HepG2 (cell line): Measurements from ENCODE around the gene FANK1. TPM values are rescaled to one million over a fixed set of nuclear protein-coding genes. Genes with fewer than 3 reads are reported as not detected.
A peak's percentile ranks its signal among the peaks of the same experiment; 100 is the strongest.

ENCODE experiments used
- ATAC-seq: fragments of 200-7000 bp; cut with Tn5 transposase; 3 replicates; pipeline ENCODE4 v1.9.1; 2020; ENCODE audit warnings: mild to moderate bottlenecking, moderate library complexity
- BruUV-seq: library from RNA; stranded (reverse); fragments of 400-500 nt; replicated peaks from 2 replicates; lab custom pipeline; 2021; lab: Mats Ljungman, UMichigan
- CTCF ChIA-PET: fragments of 300-600 bp; formaldehyde crosslinking; extraction: SDS; loops from one replicate; lab custom pipeline; 2021; ENCODE audit warnings: low total read pairs, inconsistent platforms, low intra/inter-chr PET ratio; lab: Yijun Ruan, JAX
- POLR2A ChIA-PET: fragments of 350-600 bp; sonication (Branson Sonifier 250); formaldehyde crosslinking; loops from one replicate; lab custom pipeline; 2020; ENCODE audit warnings: antibody characterized with exemption, inconsistent platforms; lab: Yijun Ruan, JAX
- DNase-seq: peaks from one replicate; pipeline ENCODE4 v3.0.0-alpha.2; 2015; ENCODE audit warnings: low spot score
- FAIRE-seq: peaks from 3 replicates; lab custom pipeline; 2011; peaks lifted over from hg19 to GRCh38; lab: Jason Lieb, UNC
- H2AFZ ChIP-seq: one replicate; pipeline ENCODE4 v1.6.1; 2011; ENCODE audit warnings: low read length, inconsistent platforms
- H3K27ac ChIP-seq: fragments of 300-600 bp; 3 replicates; pipeline ENCODE4 v1.8.0; 2011; ENCODE audit warnings: mixed run types, mild to moderate bottlenecking, mixed read lengths, low read length, inconsistent platforms; ENCODE audit not compliant: insufficient read depth; ENCODE audit errors: extremely low read length
- H3K27me3 ChIP-seq, 2 experiments: fragments of 200-600 bp in 1 of 2; 2 replicates in 1 of 2; 3 replicates in 1 of 2; pipeline versions ENCODE4 v1.6.0 to v1.8.0; 2011; ENCODE audit warnings: low read length in 2 of 2, mild to moderate bottlenecking in 2 of 2, moderate library complexity in 2 of 2, inconsistent platforms in 1 of 2; ENCODE audit not compliant: insufficient read depth in 2 of 2, control insufficient read depth in 1 of 2
- H3K36me3 ChIP-seq, 2 experiments: fragments of 200-600 bp in 1 of 2; replicated peaks in 1 of 2; 2 replicates in 1 of 2; 3 replicates in 1 of 2; pipeline versions ENCODE4 v1.5.1 to v1.8.0; 2011; ENCODE audit warnings: low read length in 2 of 2, inconsistent platforms in 1 of 2; ENCODE audit not compliant: insufficient read depth in 2 of 2, control insufficient read depth in 1 of 2
- H3K4me1 ChIP-seq: 2 replicates; pipeline ENCODE4 v1.5.1; 2012; ENCODE audit warnings: low read length, inconsistent platforms; ENCODE audit not compliant: insufficient read depth
- H3K4me2 ChIP-seq: 2 replicates; pipeline ENCODE4 v1.6.0; 2011; ENCODE audit warnings: low read depth, low read length, inconsistent platforms
- H3K4me3 ChIP-seq, 3 experiments: fragments of 200-600 bp in 1 of 3; sonication (generic), shearing (Covaris generic) in 1 of 3; replicated peaks in 1 of 3; 2 replicates each; pipeline ENCODE4 v1.5.1; 2011 to 2016; ENCODE audit warnings: low read length in 3 of 3, inconsistent platforms in 2 of 3, low read depth in 2 of 3, mild to moderate bottlenecking in 2 of 3, control low read depth in 1 of 3, mixed read lengths in 1 of 3; ENCODE audit not compliant: insufficient read depth in 1 of 3
- H3K79me2 ChIP-seq: one replicate; pipeline ENCODE4 v1.6.1; 2011; ENCODE audit warnings: low read length, inconsistent platforms; ENCODE audit not compliant: insufficient read depth
- H3K9ac ChIP-seq: 2 replicates; pipeline ENCODE4 v1.6.0; 2011; ENCODE audit warnings: mild to moderate bottlenecking, low read depth, low read length, inconsistent platforms; ENCODE audit not compliant: insufficient read depth
- H3K9me3 ChIP-seq: 2 replicates; pipeline ENCODE4 v1.5.1; 2012; ENCODE audit warnings: mild to moderate bottlenecking, low read length
- H4K20me1 ChIP-seq: 2 replicates; pipeline ENCODE4 v1.6.0; 2011; ENCODE audit warnings: inconsistent platforms, mild to moderate bottlenecking, low read length, moderate library complexity; ENCODE audit not compliant: insufficient read depth
- CEBPZ ChIP-seq: IDR thresholded peaks from 2 replicates; pipeline ENCODE4 v1.6.1; 2012; ENCODE audit warnings: low read length, improper control_type of control experiment
- ELF1 ChIP-seq: sonication (generic); formaldehyde crosslinking; IDR thresholded peaks from 2 replicates; pipeline ENCODE4 v1.4.0; 2020; ENCODE audit warnings: missing genetic modification reagents
- FOXJ3 ChIP-seq: sonication (generic); formaldehyde crosslinking; IDR thresholded peaks from 2 replicates; pipeline ENCODE4 v1.4.0; 2020; ENCODE audit warnings: missing genetic modification reagents, mild to moderate bottlenecking, borderline replicate concordance
- FOXP1 ChIP-seq, 2 experiments: fragments of 450-650 bp in 1 of 2; IDR thresholded peaks; 2 replicates each; pipeline ENCODE4 v1.6.1; 2017 to 2018; ENCODE audit warnings: antibody characterized with exemption in 1 of 2
- KLF11 ChIP-seq: IDR thresholded peaks from 2 replicates; pipeline ENCODE4 v1.6.1; 2016; ENCODE audit warnings: missing compliant biosample characterization
- NFIC ChIP-seq: IDR thresholded peaks from 2 replicates; pipeline ENCODE4 v1.6.1; 2012; ENCODE audit warnings: mild to moderate bottlenecking, low read length, inconsistent platforms
- PRDM10 ChIP-seq: sonication (generic); formaldehyde crosslinking; IDR thresholded peaks from 2 replicates; pipeline ENCODE4 v1.4.0; 2020; ENCODE audit warnings: low read depth, missing genetic modification reagents
- TAF1 ChIP-seq: sonication (generic); formaldehyde crosslinking; IDR thresholded peaks from 2 replicates; pipeline ENCODE4 v1.4.0; 2020; ENCODE audit warnings: missing genetic modification reagents
- ZBTB49 ChIP-seq: sonication (generic); formaldehyde crosslinking; IDR thresholded peaks from 2 replicates; pipeline ENCODE4 v1.4.0; 2020; ENCODE audit warnings: missing genetic modification reagents, borderline replicate concordance
- ZFP1 ChIP-seq: IDR thresholded peaks from 2 replicates; pipeline ENCODE4 v1.6.1; 2016
- ZNF709 ChIP-seq: sonication (generic); formaldehyde crosslinking; IDR thresholded peaks from 2 replicates; pipeline ENCODE4 v1.5.0; 2020; ENCODE audit warnings: mild to moderate bottlenecking, missing genetic modification reagents
- WGBS: methylation state at CpG from one replicate; pipeline ENCODE4 v1.1.6; 2017; ENCODE audit warnings: low lambda C conversion rate; 5-methylcytosine and 5-hydroxymethylcytosine counted together
- in situ Hi-C: cut with HindIII; loops from 2 replicates; pipeline ENCODE4 v1.10.0; 2017; ENCODE audit warnings: low pct_unique_long_range_greater_than_20kb; ENCODE audit not compliant: extremely low pct_ligation_motif_present
- intact Hi-C: fragments of 100-400 bp; cut with micrococcal nuclease; formaldehyde crosslinking; loops from one replicate; pipeline ENCODE4 v1.10.0; 2022; ENCODE audit not compliant: unreplicated experiment
- polyA plus RNA-seq, 8 experiments: library from polyadenylated mRNA; depleted of rRNA in 3 of 8; stranded (reverse) in 7 of 8; unstranded in 1 of 8; fragments of >200 nt; fragmentation: Illumina TruSeq in 4 of 8; extraction: Trizol in 4 of 8; gene quantifications; 2 replicates each; pipeline versions ENCODE4 v1.2.1 to v1.2.3, GENCODE V29; 2011 to 2016; ENCODE audit warnings: low read depth in 4 of 8, missing spikeins in 1 of 8, mixed read lengths in 1 of 8; ENCODE audit not compliant: insufficient read depth in 1 of 8
- total RNA-seq, 5 experiments: library from RNA; depleted of rRNA; stranded (reverse); fragments of >200 nt; fragmentation: Illumina TruSeq; extraction: Trizol; gene quantifications; 2 replicates each; pipeline ENCODE4 v1.2.3, GENCODE V29; 2016; ENCODE audit warnings: low read depth in 1 of 5
- TF ChIP-seq, protein P1 (sequence below): sonication (generic); formaldehyde crosslinking; IDR thresholded peaks from 2 replicates; pipeline ENCODE4 v1.5.1; 2020; ENCODE audit warnings: missing genetic modification reagents, mild to moderate bottlenecking, borderline replicate concordance
- TF ChIP-seq, protein P2 (sequence below): sonication (generic); formaldehyde crosslinking; IDR thresholded peaks from 2 replicates; pipeline ENCODE4 v1.8.1; 2023; ENCODE audit warnings: mild to moderate bottlenecking, missing genetic modification reagents

The FANK1 gene
- total and polyA plus RNA-seq, 2 of the 13 experiments (the other 11 are each of a cell fraction or from before 2014, with no cell fraction given), result 0.22 TPM; not detected in 1

DNA sequence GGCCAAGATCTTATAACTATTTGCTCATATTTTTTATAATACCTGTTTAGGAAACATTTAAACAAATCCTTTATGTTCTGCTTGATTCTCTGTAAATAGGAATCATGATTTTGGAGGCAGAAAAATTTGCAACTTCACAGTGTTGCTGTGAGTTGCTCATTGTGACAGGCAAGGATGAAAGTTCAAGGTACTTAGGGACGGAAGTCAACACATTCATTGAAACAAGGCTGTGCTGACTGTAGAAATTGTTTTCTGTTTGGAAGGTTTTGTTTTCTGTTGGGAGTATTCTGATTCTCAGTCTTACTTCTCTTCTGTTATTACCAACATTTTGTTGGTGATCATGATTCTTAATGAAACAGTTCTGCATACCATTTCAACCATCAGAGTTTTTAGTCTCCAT is 54.9 kb downstream of the FANK1 start:
- peak overlapping the region; percentile 42 for H3K27ac ChIP-seq
- H3K9ac ChIP-seq, result no peak overlapping the region
- intact Hi-C loops, result no loop called here
- H3K4me1 ChIP-seq, result peaks cover 16% of the 10 kb centered on the region
- H3K27me3 ChIP-seq, result no peaks in the 10 kb centered on the region
- no peaks in the 10 kb centered on the region for H4K20me1 ChIP-seq
- BruUV-seq, result no TSS peak
- POLR2A ChIA-PET, result no interaction called here
- H3K4me2 ChIP-seq, result peak overlapping the region; percentile 55
- peaks cover 20% of the 10 kb centered on the region for H3K9me3 ChIP-seq
- ATAC-seq (peak; percentile 86), DNase-seq (peak; percentile 47), FAIRE-seq (peak; percentile 72)
- peak overlapping the region in 1 of 3 experiments; percentile 27; a peak in 3 of 6 replicates for H3K4me3 ChIP-seq
- H3K36me3 ChIP-seq, result no peaks in the 10 kb centered on the region
- CTCF ChIA-PET, result no interaction called here
- H3K79me2 ChIP-seq, result no peaks in the 10 kb centered on the region
- in situ Hi-C loops, result no loop called here
- H2AFZ ChIP-seq, result no peak overlapping the region
- 0% methylated on average over 1 of the region's 1 CpG for WGBS
- no peak for TF ChIP-seq ZFP1 (CRISPR knock-in tag)
- TF ChIP-seq KLF11, result no peak
- TF ChIP-seq, protein P1, sequence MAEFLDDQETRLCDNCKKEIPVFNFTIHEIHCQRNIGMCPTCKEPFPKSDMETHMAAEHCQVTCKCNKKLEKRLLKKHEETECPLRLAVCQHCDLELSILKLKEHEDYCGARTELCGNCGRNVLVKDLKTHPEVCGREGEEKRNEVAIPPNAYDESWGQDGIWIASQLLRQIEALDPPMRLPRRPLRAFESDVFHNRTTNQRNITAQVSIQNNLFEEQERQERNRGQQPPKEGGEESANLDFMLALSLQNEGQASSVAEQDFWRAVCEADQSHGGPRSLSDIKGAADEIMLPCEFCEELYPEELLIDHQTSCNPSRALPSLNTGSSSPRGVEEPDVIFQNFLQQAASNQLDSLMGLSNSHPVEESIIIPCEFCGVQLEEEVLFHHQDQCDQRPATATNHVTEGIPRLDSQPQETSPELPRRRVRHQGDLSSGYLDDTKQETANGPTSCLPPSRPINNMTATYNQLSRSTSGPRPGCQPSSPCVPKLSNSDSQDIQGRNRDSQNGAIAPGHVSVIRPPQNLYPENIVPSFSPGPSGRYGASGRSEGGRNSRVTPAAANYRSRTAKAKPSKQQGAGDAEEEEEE, result no peak
- no peak for TF ChIP-seq ZNF709 (CRISPR knock-in tag)
- no peak for TF ChIP-seq TAF1 (CRISPR knock-in tag)
- 0 out of 2 replicates have a peak, but pooled peaks have one; percentile 21 for TF ChIP-seq ELF1 (CRISPR knock-in tag)
- TF ChIP-seq, protein P2, sequence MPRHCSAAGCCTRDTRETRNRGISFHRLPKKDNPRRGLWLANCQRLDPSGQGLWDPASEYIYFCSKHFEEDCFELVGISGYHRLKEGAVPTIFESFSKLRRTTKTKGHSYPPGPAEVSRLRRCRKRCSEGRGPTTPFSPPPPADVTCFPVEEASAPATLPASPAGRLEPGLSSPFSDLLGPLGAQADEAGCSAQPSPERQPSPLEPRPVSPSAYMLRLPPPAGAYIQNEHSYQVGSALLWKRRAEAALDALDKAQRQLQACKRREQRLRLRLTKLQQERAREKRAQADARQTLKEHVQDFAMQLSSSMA (CRISPR knock-in tag), result no peak
- TF ChIP-seq CEBPZ, result no peak
- TF ChIP-seq NFIC, result no peak
- TF ChIP-seq ZBTB49 (CRISPR knock-in tag), result no peak
- TF ChIP-seq FOXP1 (IDR thresholded peaks at IDR 0.05), result no peak
- TF ChIP-seq FOXP1 (CRISPR knock-in tag; IDR thresholded peaks at IDR 0.05), result peak; percentile 94
- no peak for TF ChIP-seq PRDM10 (CRISPR knock-in tag)
- peak; percentile 42; the same call in 1 of the 2 replicates for TF ChIP-seq FOXJ3 (CRISPR knock-in tag)
